Smooth muscle cell (in vitro differentiated cells): ENCODE results near the gene TMEM190. TPM values are rescaled to one million over a fixed set of nuclear protein-coding genes. Genes with fewer than 3 reads are reported as not detected.
"Not testable (repeated sequence)": the region's sequence is repeated elsewhere in the genome, so short reads cannot be mapped to it uniquely, and the experiment has no call there.

Experiments
- DNase-seq: peaks from one replicate; lab custom pipeline; 2025; ENCODE audit not compliant: unreplicated experiment; lab: John Stamatoyannopoulos, UW
- H2AFZ ChIP-seq: fragments of 200-600 bp; sonication (generic); 2 replicates; pipeline ENCODE4 v1.6.0; 2016; ENCODE audit warnings: antibody characterized with exemption, low read depth, mild to moderate bottlenecking
- H3F3A ChIP-seq: fragments of 200-600 bp; sonication (generic); 2 replicates; pipeline ENCODE4 v1.6.0; 2017; ENCODE audit warnings: antibody characterized with exemption, low read depth
- H3K27ac ChIP-seq: fragments of 200-600 bp; sonication (generic); 2 replicates; pipeline ENCODE4 v1.5.1; 2016; ENCODE audit warnings: low read depth, mild to moderate bottlenecking
- H3K27me3 ChIP-seq: fragments of 200-600 bp; sonication (generic); 2 replicates; pipeline ENCODE4 v1.6.1; 2016; ENCODE audit warnings: low read depth, mild to moderate bottlenecking
- H3K36me3 ChIP-seq: fragments of 200-600 bp; sonication (generic); 2 replicates; pipeline ENCODE4 v1.5.1; 2016; ENCODE audit warnings: low read depth
- H3K4me1 ChIP-seq: fragments of 200-600 bp; sonication (generic); 2 replicates; pipeline ENCODE4 v1.5.1; 2016; ENCODE audit warnings: low read depth
- H3K4me2 ChIP-seq: fragments of 200-600 bp; sonication (generic); 2 replicates; pipeline ENCODE4 v1.6.0; 2016; ENCODE audit warnings: mild to moderate bottlenecking
- H3K4me3 ChIP-seq: fragments of 200-600 bp; sonication (generic); 2 replicates; pipeline ENCODE4 v1.5.1; 2016; ENCODE audit warnings: mild to moderate bottlenecking
- H3K79me2 ChIP-seq: fragments of 200-600 bp; sonication (generic); 2 replicates; pipeline ENCODE4 v1.6.0; 2016; ENCODE audit warnings: low read depth, mild to moderate bottlenecking
- H3K9ac ChIP-seq: fragments of 200-600 bp; sonication (generic); 2 replicates; pipeline ENCODE4 v1.6.0; 2016; ENCODE audit warnings: low read depth
- H3K9me3 ChIP-seq: fragments of 200-600 bp; sonication (generic); replicated peaks from 2 replicates; pipeline ENCODE4 v1.5.1; 2016; ENCODE audit warnings: low read depth
- H4K20me1 ChIP-seq: fragments of 200-600 bp; sonication (generic); 2 replicates; pipeline ENCODE4 v1.6.0; 2016; ENCODE audit warnings: low read depth
- CTCF ChIP-seq: fragments of 200-600 bp; sonication (generic); IDR thresholded peaks from 2 replicates; pipeline ENCODE4 v1.5.1; 2017; ENCODE audit warnings: borderline replicate concordance, mild to moderate bottlenecking, antibody characterized with exemption; ENCODE audit not compliant: insufficient read depth, poor library complexity, severe bottlenecking
- WGBS: methylation state at CpG from one replicate; pipeline ENCODE4 v1.1.7; 2016; ENCODE audit warnings: low lambda C conversion rate; 5-methylcytosine and 5-hydroxymethylcytosine counted together
- polyA plus RNA-seq: library from polyadenylated mRNA; unstranded; fragments of >200 nt; fragmentation: Nextera tagmentation; extraction: Ambion mirVana; gene quantifications from 2 replicates; pipeline ENCODE4 v1.2.1, GENCODE V29; 2016
- total RNA-seq: library from RNA; depleted of rRNA; stranded (reverse); fragments of >200 nt; gene quantifications from 2 replicates; pipeline ENCODE4 v1.2.3, GENCODE V29; 2014

The TMEM190 gene
- total and polyA plus RNA-seq, 2 experiments from 2014 or later: 8.2 TPM; not detected in 1

- H3K9ac ChIP-seq: no peak overlapping the region
- H3K36me3 ChIP-seq: no peaks in the 10 kb centered on the region
- no peaks in the 10 kb centered on the region for H4K20me1 ChIP-seq
- H3K27ac ChIP-seq: no peak overlapping the region
- 17% methylated on average over 7 of the region's 7 CpGs for WGBS
- no peaks in the 10 kb centered on the region for H3K4me1 ChIP-seq
- no peak overlapping the region for H3K4me3 ChIP-seq
- peak; percentile 76 for TF ChIP-seq CTCF
- no peaks in the 10 kb centered on the region for H3K9me3 ChIP-seq
- no peak for DNase-seq
- H3F3A ChIP-seq: no peaks in the 10 kb centered on the region
- H3K4me2 ChIP-seq: no peak overlapping the region
- H3K27me3 ChIP-seq: no peaks in the 10 kb centered on the region
- H2AFZ ChIP-seq: no peak overlapping the region
- no peaks in the 10 kb centered on the region for H3K79me2 ChIP-seq
These were observed 41.6 kb downstream of the TMEM190 start for GRCh38 chr19:55418185-55418584.

GRCh38 chr19:55419103-55419502, 42.5 kb downstream of the TMEM190 start:
- WGBS: 78% methylated on average over 5 of the region's 5 CpGs
- Histone ChIP-seq H2AFZ (no peak overlapping the region), H3F3A (no peaks in the 10 kb centered on the region), H3K9me3 (no peaks in the 10 kb centered on the region), H3K9ac (no peak overlapping the region), H3K79me2 (no peaks in the 10 kb centered on the region), H3K4me3 (no peak overlapping the region), H3K4me1 (no peaks in the 10 kb centered on the region), H3K36me3 (no peaks in the 10 kb centered on the region), H4K20me1 (no peaks in the 10 kb centered on the region), H3K4me2 (no peak overlapping the region), H3K27ac (no peak overlapping the region), H3K27me3 (no peaks in the 10 kb centered on the region)
- no peak for DNase-seq
- no peak for TF ChIP-seq CTCF

GRCh38 chr19:55419624-55420236, 43.1 kb downstream of the TMEM190 start:
- Histone ChIP-seq H3K27me3 (no peaks in the 10 kb centered on the region), H3K9ac (no peak overlapping the region), H3K4me3 (no peak overlapping the region), H3K36me3 (no peaks in the 10 kb centered on the region), H3K4me1 (no peaks in the 10 kb centered on the region), H3F3A (no peaks in the 10 kb centered on the region), H3K79me2 (no peaks in the 10 kb centered on the region), H3K4me2 (no peak overlapping the region), H3K9me3 (no peaks in the 10 kb centered on the region), H3K27ac (no peak overlapping the region), H2AFZ (no peak overlapping the region), H4K20me1 (no peaks in the 10 kb centered on the region)
- TF ChIP-seq CTCF: no peak
- DNase-seq: no peak
- WGBS: 70% methylated on average over 5 of the region's 5 CpGs

GRCh38 chr19:55421281-55421680, 44.7 kb downstream of the TMEM190 start:
- not testable (repeated sequence) for H3K4me3 ChIP-seq, H3K9ac ChIP-seq, H3K79me2 ChIP-seq, H3F3A ChIP-seq, H3K9me3 ChIP-seq, H3K27ac ChIP-seq, H4K20me1 ChIP-seq, H3K36me3 ChIP-seq, H3K4me1 ChIP-seq, H3K27me3 ChIP-seq, DNase-seq, H2AFZ ChIP-seq, H3K4me2 ChIP-seq
- WGBS: 87% methylated on average over 4 of the region's 4 CpGs
